Breast epithelium (tissue), 4 donors: ENCODE measurements around the gene SAA1. TPM values are rescaled to one million over a fixed set of nuclear protein-coding genes. Genes with fewer than 3 reads are reported as not detected.
"Not testable (repeated sequence)": the region's sequence is repeated elsewhere in the genome, so short reads cannot be mapped to it uniquely, and the experiment has no call there.

ENCODE experiments used
- DNase-seq, 2 donors: peaks; one replicate each; pipeline ENCODE4 v3.0.0-alpha.2; 2019; ENCODE audit warnings: low spot score in 2 of 2
- H3K27ac ChIP-seq, 2 donors: fragments of 200-600 bp; sonication (generic) in 1 of 2; one replicate each; pipeline ENCODE4 v1.5.1; 2016 to 2019; ENCODE audit warnings: mild to moderate bottlenecking in 1 of 2
- H3K27me3 ChIP-seq, 2 donors: fragments of 200-600 bp; sonication (generic) in 1 of 2; one replicate each; pipeline versions ENCODE4 v1.5.1 to v1.6.0; 2017 to 2019; ENCODE audit warnings: control low read depth in 1 of 2, mild to moderate bottlenecking in 1 of 2
- H3K36me3 ChIP-seq: fragments of 200-600 bp; one replicate; pipeline ENCODE4 v1.5.1; 2019
- H3K4me1 ChIP-seq, 2 donors: fragments of 200-600 bp; sonication (generic); one replicate each; pipeline ENCODE4 v1.5.1; 2016 to 2019; ENCODE audit warnings: control low read depth in 1 of 2
- H3K4me3 ChIP-seq, 3 donors: fragments of 200-600 bp; sonication (generic); 1 replicate in 2 of 3; 2 replicates in 1 of 3; pipeline ENCODE4 v1.5.1; 2016 to 2019; ENCODE audit warnings: mild to moderate bottlenecking in 3 of 3, moderate library complexity in 2 of 3
- H3K9me3 ChIP-seq, 2 donors: fragments of 200-600 bp; sonication (generic) in 1 of 2; one replicate each; pipeline ENCODE4 v1.5.1; 2016 to 2019; ENCODE audit warnings: control low read depth in 1 of 2
- CTCF ChIP-seq, 3 donors: fragments of 450-650 bp; IDR thresholded peaks; one replicate each; pipeline ENCODE4 v1.5.1; 2016 to 2017; ENCODE audit warnings: antibody characterized with exemption in 3 of 3, mild to moderate bottlenecking in 3 of 3, moderate library complexity in 3 of 3
- POLR2A ChIP-seq: fragments of 450-650 bp; IDR thresholded peaks from one replicate; pipeline ENCODE4 v1.6.1; 2016; ENCODE audit warnings: antibody characterized with exemption, mild to moderate bottlenecking, moderate library complexity
- POLR2AphosphoS5 ChIP-seq, 3 donors: sonication (generic); formaldehyde crosslinking; IDR thresholded peaks; one replicate each; pipeline ENCODE4 v1.6.1; 2017; ENCODE audit warnings: antibody characterized with exemption in 3 of 3
- intact Hi-C: fragments of 100-400 bp; cut with DNase I; formaldehyde crosslinking; loops from one replicate; pipeline ENCODE4 v1.15.1; 2023; ENCODE audit warnings: low total_unique reads
- total RNA-seq, 3 donors: library from RNA; depleted of rRNA; stranded (reverse); fragments of >200 nt; gene quantifications; one replicate each; pipeline ENCODE4 v1.1.0, GENCODE V29; 2016

Gene SAA1
- total RNA-seq, 3 donors from 2014 or later: 78.1 to 1,384 (median 818) TPM

- no peaks in the 10 kb centered on the region for H3K27me3 ChIP-seq
- TF ChIP-seq POLR2A (no peak), POLR2AphosphoS5 (IDR thresholded peaks at IDR 0.05) (no peak), CTCF (IDR thresholded peaks at IDR 0.05) (no peak)
- no peaks in the 10 kb centered on the region for H3K36me3 ChIP-seq
- no peak overlapping the region for H3K27ac ChIP-seq
- no peak overlapping the region for H3K4me3 ChIP-seq
- intact Hi-C loops: no loop called here
- no peaks in the 10 kb centered on the region for H3K9me3 ChIP-seq
- no peak for DNase-seq
- H3K4me1 ChIP-seq: no peaks in the 10 kb centered on the region
Observed at GRCh38 chr11:18253233-18253632, 12.8 kb upstream of the SAA1 start.

GRCh38 chr11:18253778-18254338 is 12.2 kb upstream of the SAA1 start:
- TF ChIP-seq POLR2AphosphoS5 (IDR thresholded peaks at IDR 0.05) (no peak), CTCF (IDR thresholded peaks at IDR 0.05) (no peak), POLR2A (no peak)
- no peak overlapping the region for H3K4me3 ChIP-seq
- no peaks in the 10 kb centered on the region for H3K27me3 ChIP-seq
- intact Hi-C loops: no loop called here
- H3K4me1 ChIP-seq: no peaks in the 10 kb centered on the region
- H3K36me3 ChIP-seq: no peaks in the 10 kb centered on the region
- no peak for DNase-seq
- no peak overlapping the region for H3K27ac ChIP-seq
- no peaks in the 10 kb centered on the region for H3K9me3 ChIP-seq

- no peaks in the 10 kb centered on the region for H3K27me3 ChIP-seq
- TF ChIP-seq CTCF (IDR thresholded peaks at IDR 0.05) (no peak), POLR2AphosphoS5 (IDR thresholded peaks at IDR 0.05) (no peak), POLR2A (no peak)
- H3K4me1 ChIP-seq: no peaks in the 10 kb centered on the region
- no peaks in the 10 kb centered on the region for H3K9me3 ChIP-seq
- no peak overlapping the region for H3K4me3 ChIP-seq
- DNase-seq: no peak
- no peak overlapping the region for H3K27ac ChIP-seq
- intact Hi-C loops: no loop called here
- no peaks in the 10 kb centered on the region for H3K36me3 ChIP-seq
Observed at GRCh38 chr11:18254781-18255361, 11.2 kb upstream of the SAA1 start.

DNA sequence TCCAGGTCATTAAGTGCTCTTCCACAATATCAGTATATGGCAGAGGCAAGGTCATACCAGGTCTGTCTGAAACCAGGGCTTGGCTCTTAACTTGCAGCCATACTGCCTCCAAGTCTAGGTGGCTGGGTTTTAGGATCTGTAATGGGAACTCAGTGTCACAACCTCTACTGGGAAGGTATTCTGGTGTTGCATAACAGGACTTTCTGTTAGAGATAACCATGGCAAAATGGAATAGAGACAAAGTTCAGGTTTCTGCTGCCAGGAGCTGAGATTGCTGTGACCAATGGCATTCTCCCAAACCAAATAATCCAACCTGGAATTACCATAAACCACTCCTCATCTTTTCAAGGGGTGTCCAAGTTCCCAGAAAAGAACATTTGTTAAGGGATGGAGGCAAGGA is 6.8 kb upstream of the SAA1 start:
- Histone ChIP-seq H3K4me3 (no peak overlapping the region), H3K4me1 (no peaks in the 10 kb centered on the region), H3K36me3 (no peaks in the 10 kb centered on the region), H3K27me3 (no peaks in the 10 kb centered on the region), H3K9me3 (no peaks in the 10 kb centered on the region), H3K27ac (no peak overlapping the region)
- intact Hi-C loops: no loop called here
- no peak for DNase-seq
- TF ChIP-seq CTCF (IDR thresholded peaks at IDR 0.05) (no peak), POLR2AphosphoS5 (IDR thresholded peaks at IDR 0.05) (no peak)

DNA sequence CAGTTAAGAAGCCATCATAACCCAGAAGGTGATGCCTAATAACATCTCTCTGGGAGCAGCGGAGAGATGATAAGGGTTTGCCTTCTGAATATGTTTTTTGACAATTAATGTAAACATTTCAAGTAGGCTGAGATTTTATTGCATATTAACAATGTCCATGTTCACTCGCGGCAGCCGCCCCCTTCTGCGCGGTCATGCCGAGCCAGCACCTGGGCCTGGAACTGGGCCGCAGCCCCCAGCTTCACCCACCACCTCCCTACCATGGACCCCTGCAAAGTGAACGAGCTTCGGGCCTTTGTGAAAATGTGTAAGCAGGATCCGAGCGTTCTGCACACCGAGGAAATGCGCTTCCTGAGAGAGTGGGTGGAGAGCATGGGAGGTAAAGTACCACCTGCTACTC is 4.3 kb upstream of the SAA1 start:
- intact Hi-C loops: no loop called here
- no peak overlapping the region for H3K27ac ChIP-seq
- no peak overlapping the region for H3K4me3 ChIP-seq
- no peaks in the 10 kb centered on the region for H3K27me3 ChIP-seq
- H3K36me3 ChIP-seq: no peaks in the 10 kb centered on the region
- no peaks in the 10 kb centered on the region for H3K9me3 ChIP-seq
- TF ChIP-seq CTCF (IDR thresholded peaks at IDR 0.05) (no peak), POLR2AphosphoS5 (IDR thresholded peaks at IDR 0.05) (no peak), POLR2A (no peak)
- no peak for DNase-seq
- no peaks in the 10 kb centered on the region for H3K4me1 ChIP-seq

DNA sequence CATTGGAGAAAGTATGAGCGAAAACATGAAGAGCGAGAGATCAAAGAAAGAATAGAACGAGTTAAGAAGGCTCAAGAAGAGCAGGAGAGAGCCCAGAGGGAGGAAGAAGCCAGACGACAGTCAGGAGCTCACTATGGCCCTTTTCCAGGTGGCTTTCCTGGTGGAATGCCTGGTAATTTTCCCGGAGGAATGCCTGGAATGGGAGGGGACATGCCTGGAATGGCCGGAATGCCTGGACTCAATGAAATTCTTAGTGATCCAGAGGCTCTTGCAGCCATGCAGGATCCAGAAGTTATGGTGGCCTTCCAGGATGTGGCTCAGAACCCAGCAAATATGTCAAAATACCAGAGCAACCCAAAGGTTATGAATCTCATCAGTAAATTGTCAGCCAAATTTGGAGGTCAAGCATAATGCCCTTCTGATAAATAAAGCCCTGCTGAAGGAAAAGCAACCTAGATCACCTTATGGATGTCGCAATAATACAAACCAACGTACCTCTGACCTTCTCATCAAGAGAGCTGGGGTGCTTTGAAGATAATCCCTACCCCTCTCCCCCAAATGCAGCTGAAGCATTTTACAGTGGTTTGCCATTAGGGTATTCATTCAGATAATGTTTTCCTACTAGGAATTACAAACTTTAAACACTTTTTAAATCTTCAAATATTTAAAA is 3.2 kb upstream of the SAA1 start:
- H3K4me3 ChIP-seq, H3K9me3 ChIP-seq, intact Hi-C loops, DNase-seq, H3K4me1 ChIP-seq, H3K27ac ChIP-seq, H3K36me3 ChIP-seq, H3K27me3 ChIP-seq: not testable (repeated sequence)
